Stomach (tissue), 9 donors: Measurements from ENCODE around the gene ADCY5. TPM values are rescaled to one million over a fixed set of nuclear protein-coding genes. Genes with fewer than 3 reads are reported as not detected.
A peak's percentile ranks its signal among the peaks of the same experiment; 100 is the strongest.

Source experiments
- DNase-seq, 2 donors: peaks; one replicate each; pipeline versions ENCODE4 v3.0.0 to v3.0.0-alpha.2; 2013 to 2019
- H3K27ac ChIP-seq, 5 donors: fragments of 200-600 bp in 4 of 5; sonication (generic) in 4 of 5; one replicate each; pipeline ENCODE4 v1.5.1; 2013 to 2019; ENCODE audit warnings: mild to moderate bottlenecking in 1 of 5, moderate library complexity in 1 of 5
- H3K27me3 ChIP-seq, 3 donors: fragments of 200-600 bp; sonication (generic); one replicate each; pipeline ENCODE4 v1.5.1; 2017 to 2019; ENCODE audit warnings: mixed run types in 1 of 3
- H3K36me3 ChIP-seq, 4 donors: fragments of 200-600 bp; sonication (generic); 1 replicate in 3 of 4; 2 replicates in 1 of 4; pipeline ENCODE4 v1.5.1; 2016 to 2019
- H3K4me1 ChIP-seq, 4 donors: fragments of 200-600 bp; sonication (generic); one replicate each; pipeline ENCODE4 v1.5.1; 2016 to 2019
- H3K4me3 ChIP-seq, 4 donors: fragments of 200-600 bp; sonication (generic) in 3 of 4; one replicate each; pipeline ENCODE4 v1.5.1; 2016 to 2019; ENCODE audit warnings: mild to moderate bottlenecking in 1 of 4
- H3K9me3 ChIP-seq, 4 donors: fragments of 200-600 bp; sonication (generic); one replicate each; pipeline ENCODE4 v1.5.1; 2016 to 2019
- CTCF ChIP-seq, 7 experiments: fragments of 450-650 bp in 4 of 7; fragments of 200-600 bp in 3 of 7; sonication (generic) in 3 of 7; IDR thresholded peaks; one replicate each; pipeline ENCODE4 v1.5.1; 2016 to 2019; ENCODE audit warnings: antibody characterized with exemption in 7 of 7, control low read depth in 2 of 7, mild to moderate bottlenecking in 1 of 7
- EP300 ChIP-seq: sonication (generic); formaldehyde crosslinking; IDR thresholded peaks from one replicate; pipeline ENCODE4 v1.6.1; 2017; ENCODE audit warnings: antibody characterized with exemption
- POLR2A ChIP-seq, 4 donors: fragments of 450-650 bp; IDR thresholded peaks; one replicate each; pipeline ENCODE4 v1.6.1; 2016; ENCODE audit warnings: antibody characterized with exemption in 4 of 4, control low read depth in 2 of 4, mild to moderate bottlenecking in 1 of 4, moderate library complexity in 1 of 4
- POLR2AphosphoS5 ChIP-seq, 3 donors: sonication (generic); formaldehyde crosslinking; IDR thresholded peaks; one replicate each; pipeline ENCODE4 v1.6.1; 2016; ENCODE audit warnings: antibody characterized with exemption in 3 of 3
- WGBS, 5 donors: extraction: QIAGEN DNeasy Blood & Tissue Kit in 3 of 5; methylation state at CpG; one replicate each; pipeline versions ENCODE4 v1.1.5 to v1.1.7; 2013 to 2018; 5-methylcytosine and 5-hydroxymethylcytosine counted together
- intact Hi-C: fragments of 100-400 bp; cut with DNase I; formaldehyde crosslinking; loops from one replicate; pipeline ENCODE4 v1.15.1; 2023; ENCODE audit warnings: low total_unique reads
- polyA plus RNA-seq, 3 donors: library from polyadenylated mRNA; stranded (reverse); fragments of 200-250 nt; gene quantifications; one replicate each; pipeline ENCODE4 v1.2.3, GENCODE V29; 2013
- total RNA-seq, 5 donors: library from RNA; depleted of rRNA; stranded (reverse); fragments of >200 nt; gene quantifications; one replicate each; pipeline versions ENCODE4 v1.1.0 to v1.2.3, GENCODE V29; 2014 to 2016
- donor health status: healthy with polysubstance abuse.
- donor health status: Bipolar disorder and iron deficiency.
- donor health status: healthy.

ADCY5 gene
- total and polyA plus RNA-seq, 8 donors = 1.8 to 79.9 (median 16.3) TPM

DNA sequence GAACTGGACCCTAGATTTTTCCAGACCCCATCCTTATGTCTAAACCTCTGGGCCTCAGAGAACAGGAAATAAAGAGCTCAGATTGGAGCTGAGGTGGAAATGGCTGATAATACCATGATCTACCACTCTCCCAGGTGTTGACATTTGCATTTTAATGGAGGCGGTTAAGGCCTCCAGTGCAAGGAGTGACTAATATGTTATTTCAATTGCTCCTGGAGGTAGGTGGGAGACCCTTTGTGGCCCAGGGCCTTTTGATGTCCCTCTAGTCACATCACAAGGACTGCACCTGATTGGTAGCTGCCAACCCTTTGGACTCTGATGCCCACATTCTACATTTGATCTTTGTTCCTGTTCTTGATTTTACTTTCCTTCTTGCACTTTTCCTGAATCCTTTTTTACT lies 9.0 kb upstream of the ADCY5 start:
- WGBS, 5 donors = 93 to 100% (median 96%) methylated on average over 1 of the region's 1 CpG
- TF ChIP-seq POLR2AphosphoS5 (IDR thresholded peaks at IDR 0.05) (no peak), CTCF (IDR thresholded peaks at IDR 0.05) (no peak), EP300 (no peak), POLR2A (IDR thresholded peaks at IDR 0.05) (no peak)

GRCh38 chr3:123453675-123454074 lies 4.8 kb upstream of the ADCY5 start:
- DNase-seq = no peak
- H3K27me3 ChIP-seq = peaks cover 0 to 67% (median 27%) of the 10 kb centered on the region in 3 donors
- WGBS, 5 donors = 51 to 63% (median 62%) methylated on average over 3 of the region's 3 CpGs
- TF ChIP-seq CTCF (IDR thresholded peaks at IDR 0.05) (no peak), POLR2A (IDR thresholded peaks at IDR 0.05) (no peak)
- no peaks in the 10 kb centered on the region for H3K9me3 ChIP-seq
- H3K4me1 ChIP-seq = peaks cover 14 to 23% (median 18%) of the 10 kb centered on the region in 4 donors
- H3K27ac ChIP-seq = no peak overlapping the region
- H3K36me3 ChIP-seq = no peaks in the 10 kb centered on the region
- intact Hi-C loops = no loop called here
- H3K4me3 ChIP-seq = no peak overlapping the region

More for the DNA sequence above, 9.0 kb upstream of the ADCY5 start:
- DNase-seq = no peak
- no peaks in the 10 kb centered on the region for H3K9me3 ChIP-seq
- peaks cover 0 to 41% (median 4%) of the 10 kb centered on the region in 3 donors for H3K27me3 ChIP-seq
- H3K27ac ChIP-seq = no peak overlapping the region
- intact Hi-C loops = no loop called here
- H3K4me3 ChIP-seq = no peak overlapping the region
- no peaks in the 10 kb centered on the region for H3K4me1 ChIP-seq
- H3K36me3 ChIP-seq = no peaks in the 10 kb centered on the region

DNA sequence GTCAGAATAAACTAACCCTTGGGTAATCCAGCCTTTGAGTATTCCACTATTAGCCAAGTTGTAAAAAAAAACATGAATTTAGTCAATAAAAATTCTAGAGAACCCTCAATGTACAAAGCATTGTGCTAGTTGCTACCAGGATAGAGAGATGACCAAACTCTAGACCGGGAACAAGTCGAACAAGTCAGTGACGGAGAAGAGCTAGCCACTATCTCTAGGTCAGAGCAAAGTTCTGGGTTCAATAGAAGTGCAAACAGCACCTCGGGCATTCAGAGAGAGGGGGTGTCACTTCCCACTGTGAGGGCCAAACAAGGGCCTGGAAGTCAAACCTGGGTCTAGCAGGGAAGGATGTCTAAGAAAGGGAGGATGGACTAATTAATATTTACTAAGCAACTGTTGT lies 2.3 kb upstream of the ADCY5 start:
- DNase-seq = no peak
- H3K4me3 ChIP-seq = no peak overlapping the region
- intact Hi-C loops = no loop called here

DNA sequence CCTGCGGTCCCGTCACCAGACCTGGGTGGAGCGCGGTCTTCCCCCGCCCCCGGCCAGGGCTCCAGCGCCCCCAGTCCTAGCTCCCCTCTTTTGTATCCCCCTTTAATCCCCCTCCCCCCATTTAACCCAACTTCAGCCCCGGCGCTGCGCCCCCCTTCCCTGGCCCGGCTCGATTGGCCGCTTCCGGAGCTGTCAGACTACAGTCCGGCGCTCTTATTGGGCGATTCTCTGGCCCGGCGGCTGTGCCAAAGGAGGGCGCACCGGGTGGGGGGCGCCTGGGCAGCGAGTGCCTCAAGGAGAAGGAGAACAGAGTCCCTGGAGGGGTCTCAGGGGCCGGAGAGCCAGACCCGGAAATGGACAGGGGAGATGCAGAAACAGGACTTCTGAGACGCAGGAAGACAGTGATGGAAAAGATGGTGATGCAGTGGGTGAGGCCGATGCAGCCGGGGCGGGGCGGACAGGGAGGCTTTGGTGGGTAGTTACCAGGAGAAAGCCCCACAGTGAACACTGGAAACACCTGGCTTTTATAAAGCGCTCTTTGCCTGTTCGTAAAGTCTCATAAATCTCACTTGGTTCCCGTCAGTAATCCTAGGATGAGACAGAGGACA lies 1.2 kb upstream of the ADCY5 start:
- peaks cover 0 to 73% (median 44%) of the 10 kb centered on the region in 3 donors for H3K27me3 ChIP-seq
- H3K36me3 ChIP-seq = no peaks in the 10 kb centered on the region
- H3K27ac ChIP-seq = peak overlapping the region; percentile 55 to 89 (median 83)
- WGBS, 5 donors = 8 to 19% (median 11%) methylated on average over 16 to 33 of the region's 33 CpGs
- DNase-seq = peak in 1 of 2 donors; percentile 82
- H3K4me1 ChIP-seq = peaks cover 20 to 31% (median 26%) of the 10 kb centered on the region in 4 donors
- TF ChIP-seq CTCF (IDR thresholded peaks at IDR 0.05) = no peak
- H3K9me3 ChIP-seq = no peaks in the 10 kb centered on the region
- peak overlapping the region; percentile 64 to 88 (median 72) for H3K4me3 ChIP-seq
- intact Hi-C loops = no loop called here

More for the DNA sequence above, 2.3 kb upstream of the ADCY5 start:
- whole genome bisulfite sequencing, 5 donors = 37 to 58% (median 45%) methylated on average over 4 of the region's 4 CpGs
- Histone ChIP-seq H3K9me3 (no peaks in the 10 kb centered on the region), H3K27ac (peak overlapping the region in 2 of 5 donors; percentile 83 to 89), H3K27me3 (peaks cover 0 to 73% (median 44%) of the 10 kb centered on the region in 3 donors), H3K4me1 (peaks cover 20 to 29% (median 24%) of the 10 kb centered on the region in 4 donors), H3K36me3 (no peaks in the 10 kb centered on the region)
- no peak for TF ChIP-seq EP300
